ENCODE results near the gene PAK1IP1.
"Not testable (repeated sequence)": the region's sequence is repeated elsewhere in the genome, so short reads cannot be mapped to it uniquely, and the experiment has no call there.

PAK1IP1 gene

GRCh38 chr6:10733863-10734262, 39.1 kb downstream of the PAK1IP1 start:
- Histone ChIP-seq H3K79me2 (ENCODE audit: low read length) (no peaks in the 10 kb centered on the region), H3K4me2 (ENCODE audit: low read depth, low read length) (no peak overlapping the region), H4K20me1 (ENCODE audit: insufficient read depth, low read length) (no peaks in the 10 kb centered on the region), H3K4me1 (ENCODE audit: low read length) (no peaks in the 10 kb centered on the region), H3K4me3 (ENCODE audit: low read length) (no peak overlapping the region), H3K9me2 (replicated peaks; ENCODE audit: insufficient read depth, low read length) (no peaks in the 10 kb centered on the region), H3K27ac (ENCODE audit: low read length) (no peak overlapping the region), H3K9me3 (replicated peaks; ENCODE audit: insufficient read depth, low read length) (no peaks in the 10 kb centered on the region), H3F3A (ENCODE audit: insufficient read depth, low read length) (no peaks in the 10 kb centered on the region), H3K36me3 (replicated peaks; ENCODE audit: insufficient read depth, low read length) (no peaks in the 10 kb centered on the region), H3K9ac (ENCODE audit: low read length) (no peak overlapping the region), H2AFZ (ENCODE audit: low read length) (no peak overlapping the region), H3K27me3 (replicated peaks; ENCODE audit: insufficient read depth, low read length) (no peaks in the 10 kb centered on the region)
- TF ChIP-seq, protein P1, sequence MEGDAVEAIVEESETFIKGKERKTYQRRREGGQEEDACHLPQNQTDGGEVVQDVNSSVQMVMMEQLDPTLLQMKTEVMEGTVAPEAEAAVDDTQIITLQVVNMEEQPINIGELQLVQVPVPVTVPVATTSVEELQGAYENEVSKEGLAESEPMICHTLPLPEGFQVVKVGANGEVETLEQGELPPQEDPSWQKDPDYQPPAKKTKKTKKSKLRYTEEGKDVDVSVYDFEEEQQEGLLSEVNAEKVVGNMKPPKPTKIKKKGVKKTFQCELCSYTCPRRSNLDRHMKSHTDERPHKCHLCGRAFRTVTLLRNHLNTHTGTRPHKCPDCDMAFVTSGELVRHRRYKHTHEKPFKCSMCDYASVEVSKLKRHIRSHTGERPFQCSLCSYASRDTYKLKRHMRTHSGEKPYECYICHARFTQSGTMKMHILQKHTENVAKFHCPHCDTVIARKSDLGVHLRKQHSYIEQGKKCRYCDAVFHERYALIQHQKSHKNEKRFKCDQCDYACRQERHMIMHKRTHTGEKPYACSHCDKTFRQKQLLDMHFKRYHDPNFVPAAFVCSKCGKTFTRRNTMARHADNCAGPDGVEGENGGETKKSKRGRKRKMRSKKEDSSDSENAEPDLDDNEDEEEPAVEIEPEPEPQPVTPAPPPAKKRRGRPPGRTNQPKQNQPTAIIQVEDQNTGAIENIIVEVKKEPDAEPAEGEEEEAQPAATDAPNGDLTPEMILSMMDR (IDR thresholded peaks at IDR 0.05; ENCODE audit: low read length) = no peak
- TF ChIP-seq EZH2 (optimal IDR thresholded peaks at IDR 0.05; ENCODE audit: low read depth, low read length) (no peak), EZH2phosphoT487 (IDR thresholded peaks at IDR 0.05; ENCODE audit: low read length) (no peak)
- DNase-seq = no peak

DNA sequence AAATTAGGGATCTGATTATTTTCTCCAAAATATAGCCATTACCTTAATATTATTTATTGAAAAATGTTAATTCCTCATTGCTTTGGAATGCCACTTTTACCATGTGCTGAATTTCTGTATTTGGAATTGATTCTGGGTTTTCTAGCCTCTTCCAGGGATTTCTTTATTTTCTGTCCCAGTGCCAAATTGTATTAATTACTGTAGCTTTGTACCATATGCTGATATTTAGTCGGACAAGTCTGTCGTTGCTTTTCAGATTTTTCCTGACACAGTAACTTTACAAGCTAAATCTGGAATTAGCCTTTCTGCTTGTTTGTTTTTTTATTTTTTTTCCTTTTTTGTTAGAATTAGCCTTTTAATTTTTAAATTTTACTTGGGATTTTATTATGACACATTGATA, 42.0 kb downstream of the PAK1IP1 start:
- Histone ChIP-seq H3K9me2 (replicated peaks; ENCODE audit: insufficient read depth, low read length) (no peaks in the 10 kb centered on the region), H3K4me2 (ENCODE audit: low read depth, low read length) (no peak overlapping the region), H2AFZ (ENCODE audit: low read length) (no peak overlapping the region), H3K27me3 (replicated peaks; ENCODE audit: insufficient read depth, low read length) (no peaks in the 10 kb centered on the region), H4K20me1 (ENCODE audit: insufficient read depth, low read length) (no peaks in the 10 kb centered on the region), H3K4me1 (ENCODE audit: low read length) (no peaks in the 10 kb centered on the region), H3K9me3 (replicated peaks; ENCODE audit: insufficient read depth, low read length) (no peaks in the 10 kb centered on the region), H3K9ac (ENCODE audit: low read length) (no peak overlapping the region), H3K27ac (ENCODE audit: low read length) (no peak overlapping the region), H3K79me2 (ENCODE audit: low read length) (no peaks in the 10 kb centered on the region), H3F3A (ENCODE audit: insufficient read depth, low read length) (no peaks in the 10 kb centered on the region), H3K36me3 (replicated peaks; ENCODE audit: insufficient read depth, low read length) (no peaks in the 10 kb centered on the region), H3K4me3 (ENCODE audit: low read length) (no peak overlapping the region)
- DNase-seq = no peak
- TF ChIP-seq EZH2 (optimal IDR thresholded peaks at IDR 0.05; ENCODE audit: low read depth, low read length) = no peak
- TF ChIP-seq EZH2phosphoT487 (IDR thresholded peaks at IDR 0.05; ENCODE audit: low read length) = no peak
- TF ChIP-seq, protein P1 (IDR thresholded peaks at IDR 0.05; ENCODE audit: low read length) = no peak

DNA sequence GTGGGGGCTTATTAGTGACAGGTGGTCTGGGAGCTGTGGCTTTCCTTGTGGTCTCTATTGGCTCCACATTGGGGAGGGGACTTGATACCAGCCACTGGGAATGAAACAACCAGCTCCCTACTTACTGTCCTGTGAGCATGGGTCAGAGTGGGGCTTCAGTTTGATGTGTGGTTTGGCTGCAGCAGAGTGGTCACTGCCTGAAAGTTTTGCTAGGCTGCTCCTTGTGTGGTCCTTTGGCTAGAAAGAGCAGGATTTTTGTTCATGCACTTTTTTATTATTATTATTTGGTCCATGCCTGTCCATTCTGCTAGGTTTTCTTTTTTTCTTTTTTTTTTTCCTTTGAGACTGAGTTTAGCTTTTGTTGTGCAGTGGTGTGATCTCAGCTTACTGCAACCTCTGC, 45.3 kb downstream of the PAK1IP1 start:
- Histone ChIP-seq H3K36me3 (replicated peaks; ENCODE audit: insufficient read depth, low read length) (no peaks in the 10 kb centered on the region), H2AFZ (ENCODE audit: low read length) (no peak overlapping the region), H3K27me3 (replicated peaks; ENCODE audit: insufficient read depth, low read length) (no peaks in the 10 kb centered on the region), H3K4me1 (ENCODE audit: low read length) (no peaks in the 10 kb centered on the region), H3K9me3 (replicated peaks; ENCODE audit: insufficient read depth, low read length) (no peaks in the 10 kb centered on the region), H3F3A (ENCODE audit: insufficient read depth, low read length) (no peaks in the 10 kb centered on the region), H3K4me3 (ENCODE audit: low read length) (no peak overlapping the region), H3K9ac (ENCODE audit: low read length) (no peak overlapping the region), H3K27ac (ENCODE audit: low read length) (no peak overlapping the region), H3K9me2 (replicated peaks; ENCODE audit: insufficient read depth, low read length) (no peaks in the 10 kb centered on the region), H3K79me2 (ENCODE audit: low read length) (no peaks in the 10 kb centered on the region), H4K20me1 (ENCODE audit: insufficient read depth, low read length) (no peaks in the 10 kb centered on the region), H3K4me2 (ENCODE audit: low read depth, low read length) (no peak overlapping the region)
- no peak for DNase-seq
- TF ChIP-seq, protein P1 (IDR thresholded peaks at IDR 0.05; ENCODE audit: low read length) = no peak
- no peak for TF ChIP-seq EZH2 (optimal IDR thresholded peaks at IDR 0.05; ENCODE audit: low read depth, low read length)
- no peak for TF ChIP-seq EZH2phosphoT487 (IDR thresholded peaks at IDR 0.05; ENCODE audit: low read length)

- not testable (repeated sequence) for H4K20me1 ChIP-seq (ENCODE audit: insufficient read depth, low read length); H3K27me3 ChIP-seq (replicated peaks; ENCODE audit: insufficient read depth, low read length); H3K9me3 ChIP-seq (replicated peaks; ENCODE audit: insufficient read depth, low read length); H3K9me2 ChIP-seq (replicated peaks; ENCODE audit: insufficient read depth, low read length); DNase-seq; H3K4me1 ChIP-seq (ENCODE audit: low read length); H3F3A ChIP-seq (ENCODE audit: insufficient read depth, low read length); H3K9ac ChIP-seq (ENCODE audit: low read length); H2AFZ ChIP-seq (ENCODE audit: low read length); H3K4me2 ChIP-seq (ENCODE audit: low read depth, low read length); H3K4me3 ChIP-seq (ENCODE audit: low read length); H3K79me2 ChIP-seq (ENCODE audit: low read length); H3K36me3 ChIP-seq (replicated peaks; ENCODE audit: insufficient read depth, low read length); H3K27ac ChIP-seq (ENCODE audit: low read length)
These were observed 46.9 kb downstream of the PAK1IP1 start for GRCh38 chr6:10741643-10742042.

Measured in MM.1S (cell line).